NCI-H1417 (cell line): ENCODE results near the gene IFNAR1.

Source experiments
- DNase-seq, 3 experiments: peaks; one replicate each; lab custom pipeline; 2025; lab: John Stamatoyannopoulos, UW

Gene IFNAR1

DNA sequence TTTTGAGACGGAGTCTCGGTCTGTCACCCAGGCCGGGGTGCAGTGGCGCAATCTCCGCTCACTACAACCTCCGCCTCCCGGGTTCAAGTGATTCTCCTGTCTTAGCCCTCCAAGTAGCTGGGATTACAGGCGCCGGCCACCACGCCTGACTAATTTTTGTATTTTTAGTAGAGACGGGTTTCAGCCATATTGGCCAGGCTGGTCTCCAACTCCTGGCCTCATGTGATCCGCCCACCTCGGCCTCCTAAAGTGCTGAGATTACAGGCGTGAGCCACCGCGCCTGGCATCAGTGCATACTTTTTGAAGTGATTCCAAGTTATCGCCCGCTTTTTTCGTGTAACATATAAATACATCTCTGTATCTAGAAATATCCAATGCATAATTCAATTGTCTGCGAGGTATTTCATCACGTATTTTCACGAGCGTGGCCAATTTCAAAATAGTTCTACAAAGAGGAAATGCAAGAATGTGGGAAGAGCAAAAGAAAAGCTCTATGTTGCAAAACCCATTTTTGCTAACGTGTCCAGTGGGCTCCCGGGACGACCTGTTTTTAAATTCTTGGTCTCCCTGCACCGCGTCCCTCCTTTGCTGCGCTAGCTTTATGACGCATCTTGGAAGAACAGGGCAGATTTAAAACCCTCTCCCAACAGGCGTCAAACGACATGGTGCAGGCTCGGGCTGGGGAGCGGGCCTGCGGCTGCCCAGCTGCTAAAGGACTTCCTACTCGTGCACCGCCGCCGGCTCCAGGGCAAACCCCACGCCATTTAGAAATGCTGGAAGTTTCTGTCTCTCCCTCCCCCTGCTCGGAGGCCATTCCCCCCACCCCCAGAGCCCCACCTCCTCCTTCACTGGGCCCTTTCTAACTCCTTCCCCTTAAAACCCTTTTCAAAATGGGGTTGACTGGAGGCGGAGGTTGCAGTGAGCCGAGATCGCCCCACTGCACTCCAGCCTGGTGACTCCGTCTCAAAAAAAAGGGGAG lies 77.5 kb downstream of the IFNAR1 start:
- DNase-seq = no peak

GRCh38 chr21:33403128-33403785 lies 78.5 kb downstream of the IFNAR1 start, which contains the start of gene IFNGR2:
Gene IFNGR2, plus strand, starts transcription at chr21:33403413. Its CDS starts 131 bp downstream, at chr21:33403544.
- peak; percentile 33 to 68 (median 66) for DNase-seq

- DNase-seq = peak; percentile 54 to 79 (median 69)
Observed at GRCh38 chr21:33403786-33404585, 79.2 kb downstream of the IFNAR1 start.

DNA sequence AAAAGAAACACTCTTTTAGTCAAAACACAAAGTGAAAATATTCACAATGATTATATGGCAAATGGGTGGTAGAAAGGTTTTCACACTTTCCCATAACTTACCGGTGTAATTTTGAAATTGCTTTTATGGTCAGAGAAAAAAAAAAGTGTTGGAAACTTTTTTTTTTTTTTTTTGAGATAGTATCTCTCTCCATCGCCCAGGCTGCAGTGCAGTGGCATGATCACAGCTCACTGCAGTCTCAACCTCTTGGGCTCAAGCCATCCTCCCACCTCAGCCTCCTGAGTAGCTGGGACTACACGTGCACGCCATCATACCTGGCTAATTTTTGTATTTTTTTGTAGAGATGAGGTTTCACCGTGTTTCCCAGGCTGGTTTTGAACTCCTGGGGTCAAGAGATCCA lies 81.7 kb downstream of the IFNAR1 start:
- DNase-seq = no peak
